ENCODE measurements around the gene NUP98. TPM values are rescaled to one million over a fixed set of nuclear protein-coding genes. Genes with fewer than 3 reads are reported as not detected.

Gene NUP98
- polyA plus RNA-seq, 1 of the 3 experiments (the other 2 are of a cell fraction) = 56.4 TPM

DNA sequence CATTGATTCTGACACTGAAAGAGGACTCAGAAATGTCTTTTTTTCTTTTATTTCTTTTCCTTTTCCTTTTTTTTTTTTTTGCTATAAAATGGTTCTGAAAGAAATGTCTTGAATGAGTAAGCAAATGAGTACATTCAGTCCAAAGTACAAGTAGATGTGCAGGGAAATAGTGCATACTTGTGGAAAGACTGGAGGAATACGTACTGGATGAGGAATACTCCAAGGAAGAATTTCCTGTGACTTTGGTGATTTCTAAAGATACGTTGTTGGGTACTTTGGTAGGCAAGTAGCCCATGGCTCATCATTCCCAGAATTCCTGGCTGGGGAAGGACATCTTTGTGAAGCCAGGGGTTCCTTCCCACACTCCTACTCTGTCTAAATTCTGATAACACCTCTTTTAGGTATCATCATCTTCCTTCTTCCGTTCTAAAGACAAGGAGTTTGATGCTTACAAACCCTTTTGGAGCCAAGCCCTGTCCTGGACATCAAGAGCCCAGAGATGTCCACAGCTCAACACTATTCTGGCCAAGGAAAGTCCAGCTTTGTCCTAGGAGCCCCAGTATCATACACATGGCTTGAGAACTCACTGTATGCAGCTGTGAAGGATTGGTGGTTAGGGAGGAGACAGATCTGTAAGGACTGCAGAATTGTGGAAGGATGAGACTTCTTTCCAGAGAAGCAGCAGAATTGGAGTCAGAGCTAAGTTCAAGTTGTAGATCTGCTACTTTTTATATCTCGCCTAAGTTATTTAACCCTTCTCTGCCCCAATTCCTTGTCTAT, 4.8 kb upstream of the NUP98 start:
- H3K36me3 ChIP-seq (replicated peaks in 1 of 2; ENCODE audit: control insufficient read depth in 1 of 2, insufficient read depth in 2 of 2, low read length in 1 of 2) = no peaks in the 10 kb centered on the region
- no peaks in the 10 kb centered on the region for H3K9me2 ChIP-seq
- no peaks in the 10 kb centered on the region for H3K27me3 ChIP-seq (ENCODE audit: insufficient read depth)
- H3K9ac ChIP-seq = no peak overlapping the region
- peaks cover 10% of the 10 kb centered on the region; the same call in 1 of the 2 replicates for H3K79me2 ChIP-seq (ENCODE audit: insufficient read depth)
- DNase-seq = no peak
- TF ChIP-seq, protein P1, sequence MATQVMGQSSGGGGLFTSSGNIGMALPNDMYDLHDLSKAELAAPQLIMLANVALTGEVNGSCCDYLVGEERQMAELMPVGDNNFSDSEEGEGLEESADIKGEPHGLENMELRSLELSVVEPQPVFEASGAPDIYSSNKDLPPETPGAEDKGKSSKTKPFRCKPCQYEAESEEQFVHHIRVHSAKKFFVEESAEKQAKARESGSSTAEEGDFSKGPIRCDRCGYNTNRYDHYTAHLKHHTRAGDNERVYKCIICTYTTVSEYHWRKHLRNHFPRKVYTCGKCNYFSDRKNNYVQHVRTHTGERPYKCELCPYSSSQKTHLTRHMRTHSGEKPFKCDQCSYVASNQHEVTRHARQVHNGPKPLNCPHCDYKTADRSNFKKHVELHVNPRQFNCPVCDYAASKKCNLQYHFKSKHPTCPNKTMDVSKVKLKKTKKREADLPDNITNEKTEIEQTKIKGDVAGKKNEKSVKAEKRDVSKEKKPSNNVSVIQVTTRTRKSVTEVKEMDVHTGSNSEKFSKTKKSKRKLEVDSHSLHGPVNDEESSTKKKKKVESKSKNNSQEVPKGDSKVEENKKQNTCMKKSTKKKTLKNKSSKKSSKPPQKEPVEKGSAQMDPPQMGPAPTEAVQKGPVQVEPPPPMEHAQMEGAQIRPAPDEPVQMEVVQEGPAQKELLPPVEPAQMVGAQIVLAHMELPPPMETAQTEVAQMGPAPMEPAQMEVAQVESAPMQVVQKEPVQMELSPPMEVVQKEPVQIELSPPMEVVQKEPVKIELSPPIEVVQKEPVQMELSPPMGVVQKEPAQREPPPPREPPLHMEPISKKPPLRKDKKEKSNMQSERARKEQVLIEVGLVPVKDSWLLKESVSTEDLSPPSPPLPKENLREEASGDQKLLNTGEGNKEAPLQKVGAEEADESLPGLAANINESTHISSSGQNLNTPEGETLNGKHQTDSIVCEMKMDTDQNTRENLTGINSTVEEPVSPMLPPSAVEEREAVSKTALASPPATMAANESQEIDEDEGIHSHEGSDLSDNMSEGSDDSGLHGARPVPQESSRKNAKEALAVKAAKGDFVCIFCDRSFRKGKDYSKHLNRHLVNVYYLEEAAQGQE (IDR thresholded peaks at IDR 0.05; ENCODE audit: low read depth, low read length) = no peak
- no peak for TF ChIP-seq RAD21 (IDR thresholded peaks at IDR 0.05; ENCODE audit: low read length)
- no peak for TF ChIP-seq TAF1 (IDR thresholded peaks at IDR 0.05; ENCODE audit: borderline replicate concordance, low read depth, low read length)
- TF ChIP-seq, protein P2, sequence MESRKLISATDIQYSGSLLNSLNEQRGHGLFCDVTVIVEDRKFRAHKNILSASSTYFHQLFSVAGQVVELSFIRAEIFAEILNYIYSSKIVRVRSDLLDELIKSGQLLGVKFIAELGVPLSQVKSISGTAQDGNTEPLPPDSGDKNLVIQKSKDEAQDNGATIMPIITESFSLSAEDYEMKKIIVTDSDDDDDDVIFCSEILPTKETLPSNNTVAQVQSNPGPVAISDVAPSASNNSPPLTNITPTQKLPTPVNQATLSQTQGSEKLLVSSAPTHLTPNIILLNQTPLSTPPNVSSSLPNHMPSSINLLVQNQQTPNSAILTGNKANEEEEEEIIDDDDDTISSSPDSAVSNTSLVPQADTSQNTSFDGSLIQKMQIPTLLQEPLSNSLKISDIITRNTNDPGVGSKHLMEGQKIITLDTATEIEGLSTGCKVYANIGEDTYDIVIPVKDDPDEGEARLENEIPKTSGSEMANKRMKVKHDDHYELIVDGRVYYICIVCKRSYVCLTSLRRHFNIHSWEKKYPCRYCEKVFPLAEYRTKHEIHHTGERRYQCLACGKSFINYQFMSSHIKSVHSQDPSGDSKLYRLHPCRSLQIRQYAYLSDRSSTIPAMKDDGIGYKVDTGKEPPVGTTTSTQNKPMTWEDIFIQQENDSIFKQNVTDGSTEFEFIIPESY (IDR thresholded peaks at IDR 0.05; ENCODE audit: borderline replicate concordance, low read depth) = no peak
- no peak for TF ChIP-seq CHD2 (IDR thresholded peaks at IDR 0.05; ENCODE audit: low read length, partially characterized antibody)
- TF ChIP-seq, protein P3, sequence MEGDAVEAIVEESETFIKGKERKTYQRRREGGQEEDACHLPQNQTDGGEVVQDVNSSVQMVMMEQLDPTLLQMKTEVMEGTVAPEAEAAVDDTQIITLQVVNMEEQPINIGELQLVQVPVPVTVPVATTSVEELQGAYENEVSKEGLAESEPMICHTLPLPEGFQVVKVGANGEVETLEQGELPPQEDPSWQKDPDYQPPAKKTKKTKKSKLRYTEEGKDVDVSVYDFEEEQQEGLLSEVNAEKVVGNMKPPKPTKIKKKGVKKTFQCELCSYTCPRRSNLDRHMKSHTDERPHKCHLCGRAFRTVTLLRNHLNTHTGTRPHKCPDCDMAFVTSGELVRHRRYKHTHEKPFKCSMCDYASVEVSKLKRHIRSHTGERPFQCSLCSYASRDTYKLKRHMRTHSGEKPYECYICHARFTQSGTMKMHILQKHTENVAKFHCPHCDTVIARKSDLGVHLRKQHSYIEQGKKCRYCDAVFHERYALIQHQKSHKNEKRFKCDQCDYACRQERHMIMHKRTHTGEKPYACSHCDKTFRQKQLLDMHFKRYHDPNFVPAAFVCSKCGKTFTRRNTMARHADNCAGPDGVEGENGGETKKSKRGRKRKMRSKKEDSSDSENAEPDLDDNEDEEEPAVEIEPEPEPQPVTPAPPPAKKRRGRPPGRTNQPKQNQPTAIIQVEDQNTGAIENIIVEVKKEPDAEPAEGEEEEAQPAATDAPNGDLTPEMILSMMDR (IDR thresholded peaks at IDR 0.05) = no peak
- no peak for TF ChIP-seq FOSL2 (IDR thresholded peaks at IDR 0.05; ENCODE audit: borderline replicate concordance, low read depth)
- TF ChIP-seq, protein P4, sequence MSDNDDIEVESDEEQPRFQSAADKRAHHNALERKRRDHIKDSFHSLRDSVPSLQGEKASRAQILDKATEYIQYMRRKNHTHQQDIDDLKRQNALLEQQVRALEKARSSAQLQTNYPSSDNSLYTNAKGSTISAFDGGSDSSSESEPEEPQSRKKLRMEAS (IDR thresholded peaks at IDR 0.05; ENCODE audit: low read depth) = no peak
- no peak overlapping the region for H2AFZ ChIP-seq (ENCODE audit: low read depth)
- H4K20me1 ChIP-seq (ENCODE audit: insufficient read depth) = no peaks in the 10 kb centered on the region
- H3K4me1 ChIP-seq (ENCODE audit: control insufficient read depth in 1 of 2, insufficient read depth in 2 of 2, low read depth in 1 of 2, low read length in 1 of 2) = no peaks in the 10 kb centered on the region; a peak in 1 of 4 replicates
- peak overlapping the region in 1 of 2 experiments; percentile 56; a peak in 2 of 4 replicates for H3K27ac ChIP-seq (ENCODE audit: low read depth in 2 of 2, low read length in 1 of 2)
- ChIA-PET CTCF (no interaction called here), POLR2A (no interaction called here)
- WGBS (ENCODE audit: low lambda C conversion rate) = 78% methylated on average over 4 of the region's 4 CpGs
- H3K9me3 ChIP-seq = no peaks in the 10 kb centered on the region
- peaks cover 20% of the 10 kb centered on the region for H3F3A ChIP-seq (replicated peaks; ENCODE audit: insufficient read depth)
- no peak overlapping the region for H3K4me2 ChIP-seq
- H3K4me3 ChIP-seq (ENCODE audit: low read depth in 2 of 2, low read length in 1 of 2) = no peak overlapping the region

Data from SK-N-SH (cell line).